Liver (tissue), 9 donors: Measurements from ENCODE around the gene NFATC4. TPM values are rescaled to one million over a fixed set of nuclear protein-coding genes. Genes with fewer than 3 reads are reported as not detected.

ENCODE experiments used
- DNase-seq: peaks from one replicate; pipeline ENCODE4 v3.0.0-alpha.2; 2017; ENCODE audit warnings: low spot score
- H3K27ac ChIP-seq, 2 donors: one replicate each; pipeline ENCODE4 v1.7.0; 2013; ENCODE audit warnings: inconsistent platforms in 2 of 2, low read length in 2 of 2, control low read depth in 1 of 2, low read depth in 1 of 2, mild to moderate bottlenecking in 1 of 2
- H3K27me3 ChIP-seq, 4 donors: one replicate each; pipeline versions ENCODE4 v1.6.1 to v1.7.0; 2013; ENCODE audit warnings: low read length in 3 of 4, inconsistent platforms in 1 of 4, mild to moderate bottlenecking in 1 of 4, moderate library complexity in 1 of 4; ENCODE audit not compliant: control insufficient read depth in 4 of 4, insufficient read depth in 4 of 4
- H3K36me3 ChIP-seq, 4 donors: one replicate each; pipeline versions ENCODE4 v1.6.1 to v1.7.0; 2013; ENCODE audit warnings: low read length in 3 of 4, mild to moderate bottlenecking in 3 of 4, low read depth in 1 of 4, moderate library complexity in 1 of 4; ENCODE audit not compliant: control insufficient read depth in 4 of 4, insufficient read depth in 3 of 4
- H3K4me1 ChIP-seq, 4 donors: one replicate each; pipeline versions ENCODE4 v1.6.1 to v1.7.0; 2013; ENCODE audit warnings: low read length in 3 of 4, mild to moderate bottlenecking in 3 of 4, moderate library complexity in 1 of 4; ENCODE audit not compliant: control insufficient read depth in 4 of 4, insufficient read depth in 4 of 4
- H3K4me3 ChIP-seq, 3 donors: one replicate each; pipeline versions ENCODE4 v1.6.1 to v1.7.0; 2013; ENCODE audit warnings: low read length in 3 of 3, control low read depth in 1 of 3, low read depth in 1 of 3, mild to moderate bottlenecking in 1 of 3
- H3K9ac ChIP-seq, 2 donors: one replicate each; pipeline ENCODE4 v1.7.0; 2013; ENCODE audit warnings: low read length in 2 of 2, mild to moderate bottlenecking in 2 of 2, moderate library complexity in 2 of 2, control low read depth in 1 of 2, low read depth in 1 of 2
- H3K9me3 ChIP-seq, 4 donors: one replicate each; pipeline versions ENCODE4 v1.6.1 to v1.7.0; 2013; ENCODE audit warnings: low read length in 3 of 4; ENCODE audit not compliant: control insufficient read depth in 4 of 4
- ATF3 ChIP-seq: IDR thresholded peaks from 2 replicates; pipeline ENCODE4 v1.6.1; 2016; ENCODE audit warnings: antibody characterized with exemption
- CTCF ChIP-seq: fragments of 150-350 bp; IDR thresholded peaks from 2 replicates; pipeline ENCODE4 v1.5.1; 2017; ENCODE audit warnings: improper control_type of control experiment, low read depth, low read length; ENCODE audit not compliant: missing input control
- FOXA2 ChIP-seq: IDR thresholded peaks from 2 replicates; pipeline ENCODE4 v1.6.1; 2016; ENCODE audit warnings: antibody characterized with exemption
- GABPA ChIP-seq, 2 donors: IDR thresholded peaks in 1 of 2; conservative IDR thresholded peaks in 1 of 2; 2 replicates each; pipeline ENCODE4 v1.6.1; 2016; ENCODE audit warnings: antibody characterized with exemption in 2 of 2, mild to moderate bottlenecking in 1 of 2, moderate library complexity in 1 of 2
- HNF4G ChIP-seq: IDR thresholded peaks from 2 replicates; pipeline ENCODE4 v1.6.1; 2016; ENCODE audit warnings: antibody characterized with exemption
- NR2F2 ChIP-seq: IDR thresholded peaks from 2 replicates; pipeline ENCODE4 v1.6.1; 2016; ENCODE audit warnings: antibody characterized with exemption
- RAD21 ChIP-seq, 2 donors: IDR thresholded peaks; 2 replicates each; pipeline ENCODE4 v1.6.1; 2016; ENCODE audit warnings: antibody characterized with exemption in 2 of 2, mild to moderate bottlenecking in 2 of 2
- TAF1 ChIP-seq: conservative IDR thresholded peaks from 2 replicates; pipeline ENCODE4 v1.6.1; 2016; ENCODE audit warnings: antibody characterized with exemption, mild to moderate bottlenecking
- YY1 ChIP-seq: IDR thresholded peaks from 2 replicates; pipeline ENCODE4 v1.6.1; 2016; ENCODE audit warnings: antibody characterized with exemption, mild to moderate bottlenecking
- ZBTB33 ChIP-seq: IDR thresholded peaks from 2 replicates; pipeline ENCODE4 v1.6.1; 2016; ENCODE audit warnings: antibody characterized with exemption
- WGBS: extraction: QIAGEN DNeasy Blood & Tissue Kit; methylation state at CpG from one replicate; pipeline ENCODE4 v1.1.7; 2013; 5-methylcytosine and 5-hydroxymethylcytosine counted together
- polyA plus RNA-seq, 2 donors: library from polyadenylated mRNA; stranded (reverse) in 1 of 2; unstranded in 1 of 2; fragments of 200-250 nt in 1 of 2; fragments of >200 nt in 1 of 2; fragmentation: Nextera tagmentation in 1 of 2; extraction: Ambion mirVana in 1 of 2; gene quantifications; one replicate each; pipeline versions ENCODE4 v1.2.1 to v1.2.3, GENCODE V29; 2013 to 2015
- total RNA-seq, 2 donors: library from RNA; depleted of rRNA; stranded (reverse); fragments of >200 nt; gene quantifications; one replicate each; pipeline ENCODE4 v1.2.3, GENCODE V29; 2014
- donor health status: healthy.
- donor health status: healthy.
- donor health status: healthy.
- donor health status: healthy.
- donor health status: healthy.

NFATC4 gene
- total and polyA plus RNA-seq, 4 donors = 1.0 to 3.6 (median 1.8) TPM

- Histone ChIP-seq H3K4me3 (no peak overlapping the region), H3K4me1 (peaks cover 0 to 2% (median 0%) of the 10 kb centered on the region in 4 donors), H3K27me3 (no peaks in the 10 kb centered on the region), H3K9me3 (no peaks in the 10 kb centered on the region), H3K9ac (no peak overlapping the region), H3K27ac (no peak overlapping the region), H3K36me3 (peaks cover 0 to 11% (median under 1%) of the 10 kb centered on the region in 4 donors)
- WGBS = 69% methylated on average over 3 of the region's 3 CpGs
- TF ChIP-seq ATF3 (no peak), YY1 (no peak), RAD21 (IDR thresholded peaks at IDR 0.05) (no peak)
- no peak for DNase-seq
Measured at GRCh38 chr14:24408764-24409163, 40.8 kb downstream of the NFATC4 start.

- Histone ChIP-seq H3K36me3 (peaks cover 0 to 11% (median 2%) of the 10 kb centered on the region in 4 donors), H3K4me1 (no peaks in the 10 kb centered on the region)
- no peak for DNase-seq
Measured at GRCh38 chr14:24409192-24409591, 41.2 kb downstream of the NFATC4 start.

GRCh38 chr14:24409956-24410355 is 42.0 kb downstream of the NFATC4 start:
- TF ChIP-seq CTCF (no peak), ZBTB33 (no peak), GABPA (IDR thresholded peaks at IDR 0.05 in 1 of 2, conservative IDR thresholded peaks at IDR 0.05 in 1 of 2) (no peak), YY1 (no peak), NR2F2 (no peak), ATF3 (no peak)
- no peak for DNase-seq
- H3K9ac ChIP-seq = no peak overlapping the region
- peaks cover 0 to 11% (median 5%) of the 10 kb centered on the region in 4 donors for H3K36me3 ChIP-seq
- H3K27me3 ChIP-seq = no peaks in the 10 kb centered on the region
- WGBS = 94% methylated on average over 10 of the region's 10 CpGs
- H3K4me1 ChIP-seq = no peaks in the 10 kb centered on the region
- H3K4me3 ChIP-seq = no peak overlapping the region
- H3K9me3 ChIP-seq = no peaks in the 10 kb centered on the region
- no peak overlapping the region for H3K27ac ChIP-seq

More at GRCh38 chr14:24409192-24409591, 41.2 kb downstream of the NFATC4 start:
- 94% methylated on average over 6 of the region's 6 CpGs for WGBS
- TF ChIP-seq CTCF (no peak), HNF4G (no peak), TAF1 (no peak), FOXA2 (no peak)
- no peak overlapping the region for H3K9ac ChIP-seq
- no peaks in the 10 kb centered on the region for H3K27me3 ChIP-seq
- no peak overlapping the region for H3K4me3 ChIP-seq
- no peaks in the 10 kb centered on the region for H3K9me3 ChIP-seq
- H3K27ac ChIP-seq = no peak overlapping the region
